ENCODE data around the gene CLK2.

- TF ChIP-seq CTCF (IDR thresholded peaks at IDR 0.05) (peak; percentile 67 to 84 (median 73)), POLR2A (IDR thresholded peaks at IDR 0.05; ENCODE audit: low read depth) (no peak), EP300 (IDR thresholded peaks at IDR 0.05) (no peak)
Measured at GRCh38 chr1:155277070-155277901, 4.0 kb upstream of the CLK2 start, which contains the start of gene HCN3.

Data from esophagus muscularis mucosa (tissue), 4 donors.